NCI-H1417 (cell line): ENCODE measurements around the gene CHRNE.
"Not testable (repeated sequence)": the region's sequence is repeated elsewhere in the genome, so short reads cannot be mapped to it uniquely, and the experiment has no call there.

Experiments used
- DNase-seq, 3 experiments: peaks; one replicate each; lab custom pipeline; 2025; lab: John Stamatoyannopoulos, UW

Gene CHRNE

GRCh38 chr17:4887581-4887980 lies 15.3 kb downstream of the CHRNE start:
- no peak for DNase-seq

DNA sequence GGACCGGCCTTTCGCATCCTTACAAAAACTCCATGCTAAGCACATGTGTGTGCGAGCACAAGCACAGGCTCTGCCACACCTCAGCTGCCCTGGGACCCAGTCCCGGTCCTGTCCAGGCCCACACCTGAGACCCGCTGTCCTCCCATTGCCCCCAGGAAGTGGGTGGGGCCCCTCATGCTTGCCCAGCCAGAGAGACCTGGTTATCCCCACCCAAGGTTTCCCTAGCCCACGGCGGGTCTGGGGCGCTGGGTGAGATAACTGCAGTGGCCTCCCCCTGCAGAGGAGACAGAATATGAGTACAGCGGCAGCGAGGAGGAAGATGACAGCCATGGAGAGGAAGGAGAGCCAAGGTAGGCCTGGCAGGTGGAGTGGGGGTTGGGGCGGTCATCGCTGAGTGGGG lies 16.1 kb downstream of the CHRNE start:
- DNase-seq, result no peak

GRCh38 chr17:4884489-4884888 lies 18.4 kb downstream of the CHRNE start:
- DNase-seq, result no peak

GRCh38 chr17:4881761-4882555 lies 20.9 kb downstream of the CHRNE start:
- DNase-seq, result peak; percentile 24 to 59 (median 38)

- no peak for DNase-seq
Observed at GRCh38 chr17:4880857-4881256, 22.0 kb downstream of the CHRNE start.

DNA sequence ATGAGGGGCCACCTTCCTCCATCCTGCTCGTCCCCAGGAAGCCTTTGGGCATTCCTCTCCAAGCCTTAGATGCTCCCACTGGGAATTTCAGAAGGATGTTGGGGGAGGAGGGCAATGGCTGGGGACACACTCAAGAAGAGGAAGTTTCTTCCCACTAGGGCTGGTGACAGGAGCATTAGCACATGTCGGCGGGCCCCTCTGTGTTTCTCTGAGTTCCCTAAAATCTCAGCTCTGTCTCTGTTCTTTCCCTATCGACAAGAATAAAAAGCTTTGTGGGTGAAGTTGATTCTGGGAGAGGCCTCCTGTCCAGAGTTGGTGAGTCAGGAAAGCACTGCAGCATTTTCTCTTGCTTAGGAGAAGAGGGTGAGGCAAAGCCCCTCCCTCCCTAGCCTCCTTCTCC lies 23.3 kb downstream of the CHRNE start:
- no peak for DNase-seq

DNA sequence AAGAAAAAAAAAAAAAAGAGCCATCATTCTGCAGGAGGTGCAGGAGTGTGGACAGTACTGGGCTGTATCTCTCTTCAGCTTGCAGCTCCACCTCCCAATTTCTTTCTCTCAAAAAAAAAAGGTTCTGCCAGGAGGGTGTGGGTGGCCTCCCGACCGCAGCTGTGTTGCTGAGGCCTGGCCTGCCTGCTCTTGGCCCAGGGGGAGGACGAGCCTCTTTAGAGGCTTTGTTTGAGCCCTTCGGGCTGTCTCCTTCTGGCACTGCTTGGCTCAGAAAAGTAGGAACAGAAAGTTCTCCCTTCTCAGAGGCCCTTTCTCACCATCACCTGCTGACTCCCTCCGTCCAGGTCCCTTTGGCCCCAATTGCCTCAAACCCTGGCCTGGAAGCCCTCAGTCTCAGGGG lies 25.8 kb downstream of the CHRNE start:
- no peak for DNase-seq

- no peak for DNase-seq
Observed at GRCh38 chr17:4872786-4873185, 30.1 kb downstream of the CHRNE start.

DNA sequence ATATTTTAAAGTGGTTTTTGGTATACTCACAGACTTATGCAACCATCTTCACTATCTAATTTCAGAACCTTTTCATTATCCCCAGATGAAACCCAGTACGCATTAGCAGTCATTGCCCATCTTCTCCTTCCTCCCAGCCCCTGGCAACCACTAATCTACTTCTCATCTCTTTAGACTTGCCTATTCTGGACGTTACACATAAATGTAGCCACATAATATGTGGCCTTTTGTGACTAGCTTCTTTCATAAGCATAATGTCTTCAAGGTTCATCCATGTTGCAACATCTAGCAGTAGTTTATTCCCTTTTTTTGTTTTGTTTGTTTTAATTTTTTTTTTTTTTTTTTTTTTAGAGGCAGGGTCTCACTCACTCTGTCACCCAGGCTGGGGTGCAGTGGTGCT lies 32.0 kb downstream of the CHRNE start:
- DNase-seq, result no peak

DNA sequence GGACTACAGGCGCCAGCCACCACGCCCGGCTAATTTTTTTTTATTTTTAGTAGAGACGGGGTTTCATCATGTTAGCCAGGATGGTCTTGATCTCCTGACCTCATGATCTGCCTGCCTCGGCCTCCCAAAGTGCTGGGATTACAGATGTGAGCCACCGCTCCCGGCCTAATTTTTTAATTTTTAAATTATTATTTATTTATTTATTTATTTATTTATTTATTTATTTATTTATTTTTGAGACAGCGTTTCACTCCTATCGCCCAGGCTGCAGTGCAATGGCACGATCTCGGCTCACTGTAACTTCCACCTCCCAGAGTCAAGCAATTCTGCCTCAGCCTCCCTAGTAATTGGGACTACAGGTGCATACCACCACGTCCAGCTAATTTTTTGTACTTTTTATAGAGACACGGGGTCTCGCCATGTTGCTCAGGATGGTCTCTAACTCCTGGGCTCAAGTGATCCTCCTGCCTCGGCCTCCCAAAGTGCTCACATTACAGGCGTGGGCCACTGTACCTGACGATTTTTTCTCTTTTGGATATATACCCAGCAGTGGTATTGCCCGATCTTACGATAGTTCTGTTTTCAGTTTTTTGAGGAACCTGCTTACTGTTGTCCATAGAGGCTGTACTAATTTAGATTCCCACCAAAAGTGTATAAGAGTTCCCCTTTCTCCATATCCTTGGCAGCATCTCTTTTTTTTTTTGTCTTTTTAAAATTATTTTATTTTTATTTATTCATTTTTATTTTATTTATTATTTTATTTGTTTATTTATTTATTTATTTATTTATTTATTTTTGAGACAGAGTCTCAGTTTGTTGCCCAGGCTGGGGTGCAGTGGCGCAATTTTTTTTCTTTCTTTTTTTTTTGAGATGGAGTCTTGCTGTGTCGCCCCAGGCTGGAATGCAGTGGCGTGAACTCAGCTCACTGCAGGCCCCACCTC lies 33.6 kb downstream of the CHRNE start:
- not testable (repeated sequence) for DNase-seq

DNA sequence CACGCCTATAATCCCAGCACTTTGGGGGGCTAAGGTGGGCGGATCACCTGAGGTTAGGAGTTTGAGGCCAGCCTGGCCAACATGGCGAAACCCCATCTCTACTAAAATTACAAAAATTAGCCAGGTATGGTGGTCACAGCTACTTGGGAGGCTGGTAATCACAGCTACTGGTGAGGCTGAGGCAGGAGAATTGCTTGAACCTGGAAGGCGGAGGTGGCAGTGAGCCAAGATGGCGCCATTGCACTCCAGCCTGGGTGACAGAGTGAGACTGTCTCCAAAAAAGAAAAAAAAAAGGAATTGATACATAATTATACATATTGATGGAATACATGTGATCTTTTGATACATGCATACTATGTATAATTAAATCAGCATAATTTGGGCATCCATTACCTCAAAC lies 35.4 kb downstream of the CHRNE start:
- not testable (repeated sequence) for DNase-seq

DNA sequence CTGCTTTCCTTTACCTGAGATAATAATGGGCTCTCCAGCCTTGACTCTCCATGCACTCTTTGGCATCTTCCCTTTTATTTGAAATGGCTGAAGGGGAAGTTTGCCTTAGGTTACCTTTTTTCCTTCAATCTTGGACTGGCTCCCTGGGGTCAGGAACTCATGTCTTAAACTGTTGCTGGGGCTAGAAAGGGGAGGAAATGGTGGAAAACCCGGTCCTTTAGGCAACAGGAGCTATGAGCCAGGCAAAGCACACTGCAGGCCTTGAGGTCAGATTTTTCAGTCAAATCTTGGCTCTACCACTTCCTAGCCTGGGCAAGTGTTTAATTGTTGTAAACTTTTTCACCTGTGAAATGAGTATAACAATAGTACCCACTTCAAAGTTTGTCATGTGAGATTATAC lies 39.6 kb downstream of the CHRNE start:
- no peak for DNase-seq

DNA sequence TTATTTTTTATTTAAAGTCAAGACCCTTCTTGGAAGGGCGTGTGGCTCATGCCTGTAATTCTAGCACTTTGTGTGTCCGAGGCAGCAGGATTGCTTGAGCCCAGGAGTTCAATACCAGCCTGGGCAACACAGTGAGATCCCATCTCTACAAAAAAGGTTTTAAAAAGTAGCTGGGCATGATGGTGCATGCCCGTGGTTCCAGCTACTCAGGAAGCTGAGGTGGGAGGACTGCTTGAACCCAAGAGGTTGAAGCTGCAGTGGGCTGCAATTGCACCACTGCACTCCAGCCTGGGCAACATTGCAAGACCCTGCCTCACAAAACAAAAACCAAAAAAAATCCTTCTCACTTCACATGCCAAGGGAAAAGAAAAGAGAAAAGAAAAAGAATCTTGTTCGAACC lies 40.2 kb downstream of the CHRNE start:
- no peak for DNase-seq

- DNase-seq, result no peak
Observed at GRCh38 chr17:4861052-4861451, 41.8 kb downstream of the CHRNE start.

- DNase-seq, result no peak
Observed at GRCh38 chr17:4860651-4861050, 42.2 kb downstream of the CHRNE start.

DNA sequence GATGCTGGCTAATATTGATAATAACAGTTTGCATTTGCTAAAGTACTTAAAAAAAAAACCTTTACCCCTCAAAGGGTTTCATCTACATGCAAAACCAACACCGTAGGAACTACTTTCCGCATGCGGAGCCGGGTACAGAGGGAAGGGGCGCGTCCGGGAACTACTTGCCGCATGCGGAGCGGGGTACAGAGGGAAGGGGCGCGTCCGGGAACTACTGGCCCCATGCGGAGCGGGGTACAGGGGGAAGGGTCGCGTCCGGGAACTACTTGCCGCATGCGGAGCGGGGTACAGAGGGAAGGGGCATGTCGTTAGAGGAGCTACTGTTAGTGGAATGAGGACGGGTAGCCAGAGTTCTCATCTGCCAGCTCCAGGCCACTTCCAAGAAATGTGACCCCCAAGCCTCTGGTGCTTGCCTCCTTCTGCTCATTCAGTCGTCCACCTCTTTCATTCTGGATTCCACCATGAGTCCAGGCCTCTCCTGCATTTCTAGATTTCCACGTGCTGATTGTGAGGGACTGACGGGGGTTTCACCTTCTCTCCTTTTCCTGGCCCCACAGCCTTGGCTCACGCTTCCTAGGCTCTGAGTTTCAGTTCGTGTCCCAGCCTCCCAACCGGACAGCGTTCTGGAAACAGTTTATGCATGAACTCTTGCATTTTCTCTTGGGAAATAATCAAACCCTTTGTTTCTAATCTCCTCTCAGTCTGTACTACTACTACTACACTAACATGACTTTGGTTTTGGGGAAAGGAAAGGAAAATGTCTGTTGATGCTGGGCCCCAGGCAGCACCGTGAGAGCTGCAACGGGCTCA lies 42.9 kb downstream of the CHRNE start:
- no peak for DNase-seq

GRCh38 chr17:4858882-4859260 lies 44.0 kb downstream of the CHRNE start:
- DNase-seq, result no peak

GRCh38 chr17:4858068-4858881 lies 44.6 kb downstream of the CHRNE start:
- peak in 2 of 3 experiments; percentile 23 to 42 for DNase-seq

DNA sequence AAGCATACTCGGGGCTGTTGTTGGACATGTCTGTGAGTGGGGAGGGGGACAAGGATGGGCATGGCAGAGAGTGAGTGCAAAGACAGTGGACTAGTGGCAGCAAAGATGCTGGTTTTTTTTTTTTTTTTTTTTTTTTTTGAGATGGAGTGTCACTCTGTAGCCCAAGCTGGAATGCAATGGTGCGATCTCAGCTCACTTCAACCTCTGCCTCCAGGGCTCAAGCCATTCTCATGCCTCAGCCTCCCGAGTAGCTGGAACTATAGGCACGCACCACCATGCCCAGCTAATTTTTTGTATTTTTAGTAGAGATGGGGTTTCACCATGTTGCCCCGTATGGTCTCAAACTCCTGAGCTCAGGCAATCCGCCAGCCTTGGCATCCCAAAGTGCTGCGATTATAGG lies 45.6 kb downstream of the CHRNE start:
- not testable (repeated sequence) for DNase-seq

DNA sequence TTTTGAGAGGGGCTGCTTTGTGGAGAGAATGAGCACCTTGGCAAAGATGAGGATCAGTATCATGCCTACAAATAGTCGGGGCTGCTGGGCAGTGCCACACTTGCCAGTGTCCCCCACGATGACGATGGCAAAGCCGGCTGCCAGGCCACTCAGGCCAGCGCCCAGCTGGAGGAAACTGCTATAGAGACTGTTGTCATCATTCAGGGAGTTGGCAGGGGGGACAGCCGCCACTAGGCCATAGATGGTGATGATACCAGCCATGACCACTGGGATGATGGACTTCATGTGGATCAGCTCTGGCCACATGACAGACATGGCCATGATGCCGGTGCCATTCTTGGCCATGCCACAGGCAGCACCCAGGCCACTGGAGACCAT lies 46.0 kb downstream of the CHRNE start:
- DNase-seq, result no peak

- no peak for DNase-seq
Observed at GRCh38 chr17:4856271-4856936, 46.5 kb downstream of the CHRNE start.
